Measurements from ENCODE around the gene TNNT3.

The TNNT3 gene

GRCh38 chr11:1959786-1960185, 40.3 kb downstream of the TNNT3 start:
- DNase-seq (ENCODE audit: low spot score): no peak

- DNase-seq (ENCODE audit: low spot score): no peak
These were observed 44.4 kb downstream of the TNNT3 start for GRCh38 chr11:1963864-1964263.

GRCh38 chr11:1964348-1964747, 44.8 kb downstream of the TNNT3 start:
- DNase-seq (ENCODE audit: low spot score): no peak

- no peak for DNase-seq (ENCODE audit: low spot score)
These were observed 45.5 kb downstream of the TNNT3 start for GRCh38 chr11:1964955-1965354.

- no peak for DNase-seq (ENCODE audit: low spot score)
These were observed 47.0 kb downstream of the TNNT3 start for GRCh38 chr11:1966531-1966930.

- no peak for DNase-seq (ENCODE audit: low spot score)
These were observed 48.2 kb downstream of the TNNT3 start for GRCh38 chr11:1967641-1968225.

GRCh38 chr11:1968454-1969002, 49.0 kb downstream of the TNNT3 start:
- DNase-seq (ENCODE audit: low spot score): no peak

- DNase-seq (ENCODE audit: low spot score): no peak
These were observed 49.5 kb downstream of the TNNT3 start for GRCh38 chr11:1969035-1969434.

- no peak for DNase-seq (ENCODE audit: low spot score)
These were observed 50.3 kb downstream of the TNNT3 start for GRCh38 chr11:1969776-1970175.

GRCh38 chr11:1970956-1971355, 51.5 kb downstream of the TNNT3 start:
- DNase-seq (ENCODE audit: low spot score): no peak

- DNase-seq (ENCODE audit: low spot score): no peak
These were observed 55.7 kb downstream of the TNNT3 start for GRCh38 chr11:1975185-1975584.

- DNase-seq (ENCODE audit: low spot score): no peak
These were observed 59.4 kb downstream of the TNNT3 start for GRCh38 chr11:1978720-1979473.

GRCh38 chr11:1979607-1980006, 60.1 kb downstream of the TNNT3 start:
- no peak for DNase-seq (ENCODE audit: low spot score)

- DNase-seq (ENCODE audit: low spot score): no peak
These were observed 63.5 kb downstream of the TNNT3 start for GRCh38 chr11:1982873-1983600.

- no peak for DNase-seq (ENCODE audit: low spot score)
These were observed 64.1 kb downstream of the TNNT3 start for GRCh38 chr11:1983601-1983961.

GRCh38 chr11:1987024-1987423, 67.5 kb downstream of the TNNT3 start:
- no peak for DNase-seq (ENCODE audit: low spot score)

GRCh38 chr11:1988174-1988573, 68.7 kb downstream of the TNNT3 start:
- DNase-seq (ENCODE audit: low spot score): no peak
